HEK293T (cell line): Measurements from ENCODE around the gene VWA5B1.

Experiments
- CTBP1 ChIP-seq: fragments of 450-650 bp; IDR thresholded peaks from 2 replicates; pipeline ENCODE4 v1.6.1; 2016; ENCODE audit warnings: borderline replicate concordance
- FOXA1 ChIP-seq: fragments of 450-650 bp; IDR thresholded peaks from 2 replicates; pipeline ENCODE4 v1.6.1; 2016; ENCODE audit warnings: mild to moderate bottlenecking
- HDGF ChIP-seq: fragments of 450-650 bp; IDR thresholded peaks from 2 replicates; pipeline ENCODE4 v1.6.1; 2017; ENCODE audit warnings: antibody characterized with exemption, borderline replicate concordance
- PKNOX1 ChIP-seq: fragments of 450-650 bp; IDR thresholded peaks from 2 replicates; pipeline ENCODE4 v1.6.1; 2016

GRCh38 chr1:20368866-20369470, 78.3 kb downstream of the VWA5B1 start:
- TF ChIP-seq CTBP1 (no peak), FOXA1 (no peak), PKNOX1 (no peak), HDGF (no peak)
